Transverse colon (tissue), 4 donors: Measurements from ENCODE around the gene TJP3. TPM values are rescaled to one million over a fixed set of nuclear protein-coding genes. Genes with fewer than 3 reads are reported as not detected.

Source experiments
- DNase-seq: peaks from one replicate; pipeline ENCODE4 v3.0.0-alpha.2; 2019
- H3K27ac ChIP-seq, 4 donors: fragments of 200-600 bp; sonication (generic); 2 replicates each; pipeline ENCODE4 v1.5.1; 2016 to 2018; ENCODE audit warnings: inconsistent platforms in 4 of 4
- H3K27me3 ChIP-seq: fragments of 200-600 bp; sonication (generic); 2 replicates; pipeline ENCODE4 v1.5.1; 2017; ENCODE audit warnings: inconsistent platforms
- H3K36me3 ChIP-seq, 4 donors: fragments of 200-600 bp; sonication (generic); 2 replicates each; pipeline ENCODE4 v1.5.1; 2017 to 2019; ENCODE audit warnings: inconsistent platforms in 4 of 4
- H3K4me1 ChIP-seq, 4 donors: fragments of 200-600 bp; sonication (generic); 2 replicates each; pipeline ENCODE4 v1.5.1; 2017 to 2020; ENCODE audit warnings: inconsistent platforms in 4 of 4
- H3K4me3 ChIP-seq, 4 donors: fragments of 200-600 bp; sonication (generic); 1 replicate in 1 of 4; 2 replicates in 3 of 4; pipeline versions ENCODE4 v1.5.1 to v1.6.1; 2017 to 2019; ENCODE audit warnings: inconsistent platforms in 4 of 4
- H3K9me3 ChIP-seq, 2 donors: fragments of 200-600 bp; sonication (generic); 2 replicates each; pipeline ENCODE4 v1.5.1; 2017 to 2019; ENCODE audit warnings: inconsistent platforms in 2 of 2
- EP300 ChIP-seq: sonication (generic); formaldehyde crosslinking; IDR thresholded peaks from one replicate; pipeline ENCODE4 v1.6.1; 2017; ENCODE audit warnings: antibody characterized with exemption, low read depth
- POLR2A ChIP-seq: fragments of 450-650 bp; IDR thresholded peaks from one replicate; pipeline ENCODE4 v1.6.1; 2016; ENCODE audit warnings: antibody characterized with exemption, mild to moderate bottlenecking, moderate library complexity
- POLR2AphosphoS5 ChIP-seq, 3 donors: sonication (generic); formaldehyde crosslinking; IDR thresholded peaks; one replicate each; pipeline ENCODE4 v1.6.1; 2016; ENCODE audit warnings: antibody characterized with exemption in 3 of 3
- WGBS, 2 donors: methylation state at CpG; one replicate each; pipeline ENCODE4 v1.1.5; 2018; ENCODE audit warnings: low coverage in 1 of 2; 5-methylcytosine and 5-hydroxymethylcytosine counted together
- in situ Hi-C, 4 donors: fragments of 200-750 bp; cut with MboI; loops; one replicate each; pipeline versions ENCODE4 v1.15.0 to v1.15.1; 2017; ENCODE audit warnings: low sequenced_read_pairs in 3 of 4, low pct_ligation_motif_present in 1 of 4, low pct_unique_long_range_greater_than_20kb in 1 of 4
- intact Hi-C: fragments of 100-400 bp; cut with DNase I; formaldehyde crosslinking; loops from one replicate; pipeline ENCODE4 v1.15.1; 2023; ENCODE audit warnings: low total_unique reads
- total RNA-seq, 4 donors: library from RNA; depleted of rRNA; stranded (reverse); fragments of >200 nt; gene quantifications; one replicate each; pipeline ENCODE4 v1.1.0, GENCODE V29; 2016
- TF ChIP-seq, protein P1 (sequence below), 5 experiments: fragments of 200-600 bp in 3 of 5; fragments of 450-650 bp in 2 of 5; sonication (generic) in 3 of 5; IDR thresholded peaks; 1 replicate in 2 of 5; 2 replicates in 3 of 5; pipeline ENCODE4 v1.5.1; 2016 to 2017; ENCODE audit warnings: antibody characterized with exemption in 5 of 5, inconsistent platforms in 3 of 5, mild to moderate bottlenecking in 2 of 5, moderate library complexity in 1 of 5

The TJP3 gene
- total RNA-seq, 4 donors from 2014 or later, result 234 to 894 (median 282) TPM

GRCh38 chr19:3683405-3684053 is 24.7 kb upstream of the TJP3 start:
- WGBS, 2 donors, result 70% methylated on average over 19 of the region's 26 CpGs; no CpG with 5 or more reads in 1 of the 2 donors
- intact Hi-C loops (no loop called here), in situ Hi-C loops (no loop called here)
- Histone ChIP-seq H3K4me1 (peaks cover 9 to 32% (median 22%) of the 10 kb centered on the region in 4 donors), H3K27me3 (no peaks in the 10 kb centered on the region), H3K27ac (peak overlapping the region in 3 of 4 donors; percentile 43 to 65 (median 55)), H3K36me3 (no peaks in the 10 kb centered on the region), H3K4me3 (no peak overlapping the region), H3K9me3 (no peaks in the 10 kb centered on the region)
- DNase-seq, result no peak
- TF ChIP-seq EP300 (peak; percentile 5), POLR2AphosphoS5 (IDR thresholded peaks at IDR 0.05) (no peak)

GRCh38 chr19:3684054-3684816 is 23.9 kb upstream of the TJP3 start:
- TF ChIP-seq EP300, result no peak
- TF ChIP-seq POLR2A, result no peak
- TF ChIP-seq, protein P1, sequence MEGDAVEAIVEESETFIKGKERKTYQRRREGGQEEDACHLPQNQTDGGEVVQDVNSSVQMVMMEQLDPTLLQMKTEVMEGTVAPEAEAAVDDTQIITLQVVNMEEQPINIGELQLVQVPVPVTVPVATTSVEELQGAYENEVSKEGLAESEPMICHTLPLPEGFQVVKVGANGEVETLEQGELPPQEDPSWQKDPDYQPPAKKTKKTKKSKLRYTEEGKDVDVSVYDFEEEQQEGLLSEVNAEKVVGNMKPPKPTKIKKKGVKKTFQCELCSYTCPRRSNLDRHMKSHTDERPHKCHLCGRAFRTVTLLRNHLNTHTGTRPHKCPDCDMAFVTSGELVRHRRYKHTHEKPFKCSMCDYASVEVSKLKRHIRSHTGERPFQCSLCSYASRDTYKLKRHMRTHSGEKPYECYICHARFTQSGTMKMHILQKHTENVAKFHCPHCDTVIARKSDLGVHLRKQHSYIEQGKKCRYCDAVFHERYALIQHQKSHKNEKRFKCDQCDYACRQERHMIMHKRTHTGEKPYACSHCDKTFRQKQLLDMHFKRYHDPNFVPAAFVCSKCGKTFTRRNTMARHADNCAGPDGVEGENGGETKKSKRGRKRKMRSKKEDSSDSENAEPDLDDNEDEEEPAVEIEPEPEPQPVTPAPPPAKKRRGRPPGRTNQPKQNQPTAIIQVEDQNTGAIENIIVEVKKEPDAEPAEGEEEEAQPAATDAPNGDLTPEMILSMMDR (IDR thresholded peaks at IDR 0.05), result no peak
- no peak for TF ChIP-seq POLR2AphosphoS5 (IDR thresholded peaks at IDR 0.05)
- no peaks in the 10 kb centered on the region for H3K9me3 ChIP-seq
- H3K27ac ChIP-seq, result peak overlapping the region in 3 of 4 donors; percentile 43 to 65 (median 55)
- peaks cover 14 to 32% (median 26%) of the 10 kb centered on the region in 4 donors for H3K4me1 ChIP-seq
- no peaks in the 10 kb centered on the region for H3K36me3 ChIP-seq
- H3K27me3 ChIP-seq, result no peaks in the 10 kb centered on the region
- DNase-seq, result no peak
- WGBS, 2 donors, result 83 to 85% methylated on average over 4 to 23 of the region's 23 CpGs
- intact Hi-C loops, result no loop called here
- H3K4me3 ChIP-seq, result no peak overlapping the region
- in situ Hi-C loops, result no loop called here

DNA sequence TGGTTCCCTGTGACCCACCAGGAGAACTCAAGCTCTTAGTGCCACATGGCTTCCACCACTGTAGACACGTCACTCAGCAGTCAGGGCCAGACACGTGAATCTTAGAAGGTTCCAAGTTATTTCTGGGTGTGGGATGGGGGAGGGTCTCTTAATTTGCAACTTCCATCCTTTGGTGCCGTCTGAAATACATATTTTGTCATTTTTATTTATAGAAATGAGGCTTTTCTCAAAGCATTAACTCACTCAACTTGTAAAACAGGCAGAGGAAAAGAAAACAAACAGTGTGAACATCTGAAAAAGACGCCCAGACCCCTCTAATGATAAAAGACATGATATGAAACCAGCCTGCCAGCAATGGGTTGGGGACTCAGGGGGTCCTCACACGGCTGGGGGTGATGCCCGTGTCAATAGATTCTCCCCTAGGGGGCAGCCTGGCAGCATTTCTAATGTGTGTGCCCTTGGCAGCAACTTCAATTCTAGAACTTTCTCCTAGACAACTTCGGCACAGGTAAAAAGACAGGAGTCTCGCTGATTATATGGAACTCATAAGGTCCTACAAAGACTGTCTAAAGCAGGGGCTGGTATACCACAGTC is 23.3 kb upstream of the TJP3 start:
- in situ Hi-C loops (no loop called here), intact Hi-C loops (no loop called here)
- H3K4me3 ChIP-seq, result no peak overlapping the region
- 94 to 96% methylated on average over 3 to 8 of the region's 8 CpGs for WGBS, 2 donors
- TF ChIP-seq, protein P1 (IDR thresholded peaks at IDR 0.05), result no peak
- TF ChIP-seq POLR2AphosphoS5 (IDR thresholded peaks at IDR 0.05) (no peak), POLR2A (no peak), EP300 (no peak)
- H3K36me3 ChIP-seq, result no peaks in the 10 kb centered on the region
- DNase-seq, result no peak
- no peaks in the 10 kb centered on the region for H3K9me3 ChIP-seq
- peaks cover 14 to 32% (median 26%) of the 10 kb centered on the region in 4 donors for H3K4me1 ChIP-seq
- peak overlapping the region in 1 of 4 donors; percentile 43 for H3K27ac ChIP-seq
- H3K27me3 ChIP-seq, result no peaks in the 10 kb centered on the region

DNA sequence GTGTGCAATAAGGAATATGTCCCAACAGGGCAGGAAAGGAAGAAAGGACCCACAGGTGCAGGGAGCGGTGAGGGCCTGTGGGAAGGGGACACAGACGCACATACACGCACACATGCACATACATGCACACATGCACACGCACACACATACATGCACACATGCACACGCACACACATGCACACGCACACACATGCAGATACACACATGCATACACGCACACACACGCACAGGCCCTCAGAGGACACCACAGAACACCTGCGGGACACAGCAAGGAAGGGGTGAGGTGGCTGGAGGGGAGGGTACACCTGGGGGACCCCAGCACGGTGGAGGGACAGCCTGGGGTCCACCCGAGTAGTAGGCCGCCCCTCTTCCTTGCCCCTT is 20.8 kb upstream of the TJP3 start:
- Histone ChIP-seq H3K9me3 (no peaks in the 10 kb centered on the region), H3K27ac (peak overlapping the region; percentile 42 to 61 (median 51)), H3K4me3 (peak overlapping the region in 3 of 4 donors; percentile 18 to 40 (median 25)), H3K4me1 (peaks cover 14 to 32% (median 26%) of the 10 kb centered on the region in 4 donors), H3K27me3 (no peaks in the 10 kb centered on the region), H3K36me3 (no peaks in the 10 kb centered on the region)
- intact Hi-C loops, result no loop called here
- no peak for DNase-seq
- WGBS, 2 donors, result 76 to 92% methylated on average over 4 to 9 of the region's 12 CpGs
- in situ Hi-C loops, result no loop called here
- TF ChIP-seq POLR2AphosphoS5 (IDR thresholded peaks at IDR 0.05) (no peak), POLR2A (no peak), EP300 (no peak)
